AG09319 (cell line): ENCODE results near the gene FUBP3.

Experiments used
- DNase-seq: peaks from one replicate; pipeline ENCODE4 v3.0.0-alpha.2; 2010; ENCODE audit warnings: low read depth; ENCODE audit errors: extremely low read depth
- CTCF ChIP-seq: IDR thresholded peaks from 2 replicates; pipeline ENCODE4 v1.5.1; 2011; ENCODE audit warnings: low read depth, mild to moderate bottlenecking, inconsistent platforms, low read length, moderate library complexity

The FUBP3 gene

GRCh38 chr9:130667120-130667435 lies 87.7 kb downstream of the FUBP3 start:
- DNase-seq, result no peak

GRCh38 chr9:130668196-130668595 lies 88.8 kb downstream of the FUBP3 start:
- no peak for TF ChIP-seq CTCF
- DNase-seq, result no peak

More at GRCh38 chr9:130667120-130667435, 87.7 kb downstream of the FUBP3 start:
- TF ChIP-seq CTCF, result no peak

GRCh38 chr9:130668659-130669058 lies 89.3 kb downstream of the FUBP3 start:
- no peak for TF ChIP-seq CTCF
- no peak for DNase-seq

GRCh38 chr9:130669965-130670364 lies 90.6 kb downstream of the FUBP3 start:
- no peak for TF ChIP-seq CTCF
- DNase-seq, result no peak

GRCh38 chr9:130670644-130671043 lies 91.3 kb downstream of the FUBP3 start:
- no peak for TF ChIP-seq CTCF
- DNase-seq, result no peak

- TF ChIP-seq CTCF, result no peak
- DNase-seq, result no peak
These were observed 93.1 kb downstream of the FUBP3 start for GRCh38 chr9:130672466-130672865.

- no peak for DNase-seq
- no peak for TF ChIP-seq CTCF
These were observed 93.7 kb downstream of the FUBP3 start for GRCh38 chr9:130672933-130673615.
